ENCODE results near the gene MST1R.
"Not testable (repeated sequence)": the region's sequence is repeated elsewhere in the genome, so short reads cannot be mapped to it uniquely, and the experiment has no call there.

Gene MST1R

GRCh38 chr3:49910409-49911123, 6.9 kb upstream of the MST1R start:
- DNase-seq, result no peak

GRCh38 chr3:49908373-49909199, 4.9 kb upstream of the MST1R start:
- DNase-seq, result peak; percentile 18

GRCh38 chr3:49906073-49906743, 2.5 kb upstream of the MST1R start:
- DNase-seq, result peak; percentile 47

GRCh38 chr3:49904448-49904847, 775 bp upstream of the MST1R start:
- not testable (repeated sequence) for DNase-seq

- DNase-seq, result no peak
Observed at GRCh38 chr3:49902511-49903345, 945 bp downstream of the MST1R start.

- DNase-seq, result peak; percentile 63
Observed at GRCh38 chr3:49901366-49902339, 2.0 kb downstream of the MST1R start.

GRCh38 chr3:49900491-49901153, 3.1 kb downstream of the MST1R start:
- DNase-seq, result peak; percentile 97

- no peak for DNase-seq
Observed at GRCh38 chr3:49899815-49900214, 3.9 kb downstream of the MST1R start.

GRCh38 chr3:49898991-49899390, 4.7 kb downstream of the MST1R start:
- no peak for DNase-seq

- no peak for DNase-seq
Observed at GRCh38 chr3:49896345-49896744, 7.3 kb downstream of the MST1R start.

GRCh38 chr3:49895791-49896190, 7.9 kb downstream of the MST1R start:
- no peak for DNase-seq

GRCh38 chr3:49889296-49889695, 14.4 kb downstream of the MST1R start:
- DNase-seq, result no peak

GRCh38 chr3:49886922-49887265, 16.8 kb downstream of the MST1R start:
- no peak for DNase-seq

GRCh38 chr3:49883998-49884397, 19.7 kb downstream of the MST1R start:
- no peak for DNase-seq

GRCh38 chr3:49882166-49882565, 21.5 kb downstream of the MST1R start:
- no peak for DNase-seq

GRCh38 chr3:49880581-49881315, 22.9 kb downstream of the MST1R start:
- no peak for DNase-seq

- no peak for DNase-seq
Observed at GRCh38 chr3:49879721-49880120, 24.0 kb downstream of the MST1R start.

- DNase-seq, result no peak
Observed at GRCh38 chr3:49878686-49879085, 25.0 kb downstream of the MST1R start.

GRCh38 chr3:49877716-49878115, 26.0 kb downstream of the MST1R start:
- no peak for DNase-seq

- DNase-seq, result no peak
Observed at GRCh38 chr3:49876567-49876966, 27.1 kb downstream of the MST1R start.
